HepG2 (cell line): ENCODE data around the gene GJD3. TPM values are rescaled to one million over a fixed set of nuclear protein-coding genes. Genes with fewer than 3 reads are reported as not detected.

Experiments used
- FOXK2 ChIP-seq: fragments of 450-650 bp; IDR thresholded peaks from 2 replicates; pipeline ENCODE4 v1.6.1; 2016
- GABPB1 ChIP-seq: IDR thresholded peaks from 2 replicates; pipeline ENCODE4 v1.6.1; 2016; ENCODE audit warnings: mild to moderate bottlenecking, missing genetic modification reagents, moderate library complexity, missing compliant biosample characterization
- GTF3A ChIP-seq: sonication (generic); formaldehyde crosslinking; conservative IDR thresholded peaks from 2 replicates; pipeline ENCODE4 v1.4.0; 2020; ENCODE audit warnings: mild to moderate bottlenecking, missing genetic modification reagents
- MED8 ChIP-seq: sonication (generic); formaldehyde crosslinking; IDR thresholded peaks from 2 replicates; pipeline ENCODE4 v1.8.1; 2023; ENCODE audit warnings: mild to moderate bottlenecking, missing genetic modification reagents; ENCODE audit not compliant: insufficient replicate concordance
- NCOA2 ChIP-seq: sonication (generic); formaldehyde crosslinking; IDR thresholded peaks from 2 replicates; pipeline ENCODE4 v1.8.0; 2022; ENCODE audit warnings: inconsistent platforms
- PHF21A ChIP-seq: sonication (generic); formaldehyde crosslinking; IDR thresholded peaks from 2 replicates; pipeline ENCODE4 v1.5.0; 2020; ENCODE audit warnings: mild to moderate bottlenecking, missing genetic modification reagents
- PRMT3 ChIP-seq: sonication (generic); formaldehyde crosslinking; IDR thresholded peaks from 2 replicates; pipeline ENCODE4 v1.8.1; 2022; ENCODE audit warnings: low read depth, mild to moderate bottlenecking, moderate library complexity, missing genetic modification reagents, borderline replicate concordance
- PRPF4 ChIP-seq: fragments of 200-400 bp; formaldehyde crosslinking; IDR thresholded peaks from 2 replicates; pipeline ENCODE4 v1.6.1; 2016; ENCODE audit warnings: low read length, low read depth; ENCODE audit not compliant: poor library complexity, severe bottlenecking
- REL ChIP-seq: sonication (generic); formaldehyde crosslinking; conservative IDR thresholded peaks from 2 replicates; pipeline ENCODE4 v1.8.0; 2022; ENCODE audit warnings: mild to moderate bottlenecking, missing genetic modification reagents, moderate library complexity
- REXO4 ChIP-seq: sonication (generic); formaldehyde crosslinking; IDR thresholded peaks from 2 replicates; pipeline ENCODE4 v1.8.0; 2022; ENCODE audit warnings: missing genetic modification reagents, mild to moderate bottlenecking, borderline replicate concordance
- SATB2 ChIP-seq: sonication (generic); formaldehyde crosslinking; IDR thresholded peaks from 2 replicates; pipeline ENCODE4 v1.5.0; 2020; ENCODE audit warnings: missing genetic modification reagents
- ZBTB4 ChIP-seq: sonication (generic); formaldehyde crosslinking; IDR thresholded peaks from 2 replicates; pipeline ENCODE4 v1.4.0; 2020; ENCODE audit warnings: missing genetic modification reagents, mild to moderate bottlenecking, borderline replicate concordance
- ZNF180 ChIP-seq: sonication (generic); formaldehyde crosslinking; IDR thresholded peaks from 2 replicates; pipeline ENCODE4 v1.4.0; 2020; ENCODE audit warnings: low read depth, missing genetic modification reagents, borderline replicate concordance
- ZNF230 ChIP-seq: sonication (generic); formaldehyde crosslinking; IDR thresholded peaks from 2 replicates; pipeline ENCODE4 v1.4.0; 2020; ENCODE audit warnings: mild to moderate bottlenecking, missing genetic modification reagents
- polyA plus RNA-seq, 8 experiments: library from polyadenylated mRNA; depleted of rRNA in 3 of 8; stranded (reverse) in 7 of 8; unstranded in 1 of 8; fragments of >200 nt; fragmentation: Illumina TruSeq in 4 of 8; extraction: Trizol in 4 of 8; gene quantifications; 2 replicates each; pipeline versions ENCODE4 v1.2.1 to v1.2.3, GENCODE V29; 2011 to 2016; ENCODE audit warnings: low read depth in 4 of 8, missing spikeins in 1 of 8, mixed read lengths in 1 of 8; ENCODE audit not compliant: insufficient read depth in 1 of 8
- total RNA-seq, 5 experiments: library from RNA; depleted of rRNA; stranded (reverse); fragments of >200 nt; fragmentation: Illumina TruSeq; extraction: Trizol; gene quantifications; 2 replicates each; pipeline ENCODE4 v1.2.3, GENCODE V29; 2016; ENCODE audit warnings: low read depth in 1 of 5
- TF ChIP-seq, protein P1 (sequence below): sonication (generic); formaldehyde crosslinking; IDR thresholded peaks from 2 replicates; pipeline ENCODE4 v1.5.1; 2020; ENCODE audit warnings: mild to moderate bottlenecking, missing genetic modification reagents, borderline replicate concordance
- TF ChIP-seq, protein P2 (sequence below): sonication (generic); formaldehyde crosslinking; IDR thresholded peaks from 2 replicates; pipeline ENCODE4 v1.5.0; 2020; ENCODE audit warnings: missing genetic modification reagents
- TF ChIP-seq, protein P3 (sequence below): sonication (generic); formaldehyde crosslinking; IDR thresholded peaks from 2 replicates; pipeline ENCODE4 v1.5.1; 2020; ENCODE audit warnings: missing genetic modification reagents, mild to moderate bottlenecking, borderline replicate concordance

Gene GJD3
- total and polyA plus RNA-seq, 2 of the 13 experiments (the other 11 are each of a cell fraction or from before 2014, with no cell fraction given): not detected

DNA sequence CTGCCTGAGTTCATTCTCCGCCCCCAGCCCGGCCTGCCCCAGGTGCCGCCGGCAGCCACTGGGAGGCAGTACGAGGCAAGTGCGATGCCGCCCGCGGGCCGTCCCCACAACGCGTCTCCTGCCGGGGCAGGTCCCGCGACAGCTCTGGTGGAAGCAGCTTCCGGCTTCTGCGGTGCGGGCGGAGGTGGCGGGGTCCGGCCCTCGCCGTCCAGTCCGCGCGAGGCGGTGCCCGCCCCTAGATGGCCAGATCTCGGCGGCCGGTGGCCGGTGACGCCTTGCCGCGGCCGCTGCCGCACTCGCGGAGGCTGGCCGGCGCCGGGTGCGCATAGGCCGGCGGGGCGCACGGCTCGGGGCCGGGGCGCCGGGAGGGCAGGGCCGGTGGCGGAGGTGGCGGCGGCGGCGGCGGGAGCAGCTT lies 1.8 kb downstream of the GJD3 start (continued):
- TF ChIP-seq, protein P1, sequence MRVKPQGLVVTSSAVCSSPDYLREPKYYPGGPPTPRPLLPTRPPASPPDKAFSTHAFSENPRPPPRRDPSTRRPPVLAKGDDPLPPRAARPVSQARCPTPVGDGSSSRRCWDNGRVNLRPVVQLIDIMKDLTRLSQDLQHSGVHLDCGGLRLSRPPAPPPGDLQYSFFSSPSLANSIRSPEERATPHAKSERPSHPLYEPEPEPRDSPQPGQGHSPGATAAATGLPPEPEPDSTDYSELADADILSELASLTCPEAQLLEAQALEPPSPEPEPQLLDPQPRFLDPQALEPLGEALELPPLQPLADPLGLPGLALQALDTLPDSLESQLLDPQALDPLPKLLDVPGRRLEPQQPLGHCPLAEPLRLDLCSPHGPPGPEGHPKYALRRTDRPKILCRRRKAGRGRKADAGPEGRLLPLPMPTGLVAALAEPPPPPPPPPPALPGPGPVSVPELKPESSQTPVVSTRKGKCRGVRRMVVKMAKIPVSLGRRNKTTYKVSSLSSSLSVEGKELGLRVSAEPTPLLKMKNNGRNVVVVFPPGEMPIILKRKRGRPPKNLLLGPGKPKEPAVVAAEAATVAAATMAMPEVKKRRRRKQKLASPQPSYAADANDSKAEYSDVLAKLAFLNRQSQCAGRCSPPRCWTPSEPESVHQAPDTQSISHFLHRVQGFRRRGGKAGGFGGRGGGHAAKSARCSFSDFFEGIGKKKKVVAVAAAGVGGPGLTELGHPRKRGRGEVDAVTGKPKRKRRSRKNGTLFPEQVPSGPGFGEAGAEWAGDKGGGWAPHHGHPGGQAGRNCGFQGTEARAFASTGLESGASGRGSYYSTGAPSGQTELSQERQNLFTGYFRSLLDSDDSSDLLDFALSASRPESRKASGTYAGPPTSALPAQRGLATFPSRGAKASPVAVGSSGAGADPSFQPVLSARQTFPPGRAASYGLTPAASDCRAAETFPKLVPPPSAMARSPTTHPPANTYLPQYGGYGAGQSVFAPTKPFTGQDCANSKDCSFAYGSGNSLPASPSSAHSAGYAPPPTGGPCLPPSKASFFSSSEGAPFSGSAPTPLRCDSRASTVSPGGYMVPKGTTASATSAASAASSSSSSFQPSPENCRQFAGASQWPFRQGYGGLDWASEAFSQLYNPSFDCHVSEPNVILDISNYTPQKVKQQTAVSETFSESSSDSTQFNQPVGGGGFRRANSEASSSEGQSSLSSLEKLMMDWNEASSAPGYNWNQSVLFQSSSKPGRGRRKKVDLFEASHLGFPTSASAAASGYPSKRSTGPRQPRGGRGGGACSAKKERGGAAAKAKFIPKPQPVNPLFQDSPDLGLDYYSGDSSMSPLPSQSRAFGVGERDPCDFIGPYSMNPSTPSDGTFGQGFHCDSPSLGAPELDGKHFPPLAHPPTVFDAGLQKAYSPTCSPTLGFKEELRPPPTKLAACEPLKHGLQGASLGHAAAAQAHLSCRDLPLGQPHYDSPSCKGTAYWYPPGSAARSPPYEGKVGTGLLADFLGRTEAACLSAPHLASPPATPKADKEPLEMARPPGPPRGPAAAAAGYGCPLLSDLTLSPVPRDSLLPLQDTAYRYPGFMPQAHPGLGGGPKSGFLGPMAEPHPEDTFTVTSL (CRISPR knock-in tag): no peak
- TF ChIP-seq, protein P2, sequence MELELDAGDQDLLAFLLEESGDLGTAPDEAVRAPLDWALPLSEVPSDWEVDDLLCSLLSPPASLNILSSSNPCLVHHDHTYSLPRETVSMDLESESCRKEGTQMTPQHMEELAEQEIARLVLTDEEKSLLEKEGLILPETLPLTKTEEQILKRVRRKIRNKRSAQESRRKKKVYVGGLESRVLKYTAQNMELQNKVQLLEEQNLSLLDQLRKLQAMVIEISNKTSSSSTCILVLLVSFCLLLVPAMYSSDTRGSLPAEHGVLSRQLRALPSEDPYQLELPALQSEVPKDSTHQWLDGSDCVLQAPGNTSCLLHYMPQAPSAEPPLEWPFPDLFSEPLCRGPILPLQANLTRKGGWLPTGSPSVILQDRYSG: peak; percentile 91; the same call in 1 of the 2 replicates
- TF ChIP-seq PRPF4 (no peak), NCOA2 (peak; percentile 69), REL (CRISPR knock-in tag) (peak; percentile 90; the same call in 1 of the 2 replicates), PHF21A (CRISPR knock-in tag) (peak; percentile 86), ZNF230 (CRISPR knock-in tag) (peak; percentile 94), SATB2 (peak; percentile 69; the same call in 1 of the 2 replicates), GABPB1 (peak; percentile 93), PRMT3 (CRISPR knock-in tag) (peak; percentile 70; the same call in 1 of the 2 replicates), ZNF180 (CRISPR knock-in tag) (no peak), ZBTB4 (CRISPR knock-in tag) (peak; percentile 85; the same call in 1 of the 2 replicates), REXO4 (peak; percentile 59; the same call in 1 of the 2 replicates), MED8 (CRISPR knock-in tag) (peak; percentile 15), FOXK2 (no peak), GTF3A (CRISPR knock-in tag) (peak; percentile 69; the same call in 1 of the 2 replicates)
- TF ChIP-seq, protein P3, sequence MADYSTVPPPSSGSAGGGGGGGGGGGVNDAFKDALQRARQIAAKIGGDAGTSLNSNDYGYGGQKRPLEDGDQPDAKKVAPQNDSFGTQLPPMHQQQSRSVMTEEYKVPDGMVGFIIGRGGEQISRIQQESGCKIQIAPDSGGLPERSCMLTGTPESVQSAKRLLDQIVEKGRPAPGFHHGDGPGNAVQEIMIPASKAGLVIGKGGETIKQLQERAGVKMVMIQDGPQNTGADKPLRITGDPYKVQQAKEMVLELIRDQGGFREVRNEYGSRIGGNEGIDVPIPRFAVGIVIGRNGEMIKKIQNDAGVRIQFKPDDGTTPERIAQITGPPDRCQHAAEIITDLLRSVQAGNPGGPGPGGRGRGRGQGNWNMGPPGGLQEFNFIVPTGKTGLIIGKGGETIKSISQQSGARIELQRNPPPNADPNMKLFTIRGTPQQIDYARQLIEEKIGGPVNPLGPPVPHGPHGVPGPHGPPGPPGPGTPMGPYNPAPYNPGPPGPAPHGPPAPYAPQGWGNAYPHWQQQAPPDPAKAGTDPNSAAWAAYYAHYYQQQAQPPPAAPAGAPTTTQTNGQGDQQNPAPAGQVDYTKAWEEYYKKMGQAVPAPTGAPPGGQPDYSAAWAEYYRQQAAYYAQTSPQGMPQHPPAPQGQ (CRISPR knock-in tag): 0 out of 2 replicates have a peak, but pooled peaks have one; percentile 22
